Motor neuron (in vitro differentiated cells): ENCODE data around the gene ARHGAP26. TPM values are rescaled to one million over a fixed set of nuclear protein-coding genes. Genes with fewer than 3 reads are reported as not detected.

Experiments used
- ATAC-seq, 8 experiments: fragments of 200-7000 bp; cut with Tn5 transposase; replicated peaks in 6 of 8; 2 replicates each; pipeline ENCODE4 v1.8.0; 2021; ENCODE audit warnings: mild to moderate bottlenecking in 8 of 8, moderate library complexity in 8 of 8
- H3K27ac ChIP-seq, 2 donors: fragments of 250-450 bp; sonication (Bioruptor Pico); 2 replicates each; pipeline ENCODE4 v1.9.0; 2021; ENCODE audit warnings: antibody characterized with exemption in 2 of 2, mild to moderate bottlenecking in 2 of 2, moderate library complexity in 1 of 2
- H3K4me1 ChIP-seq, 2 donors: fragments of 250-450 bp; sonication (Bioruptor Pico); replicated peaks in 1 of 2; 2 replicates each; pipeline ENCODE4 v1.6.1; 2021; ENCODE audit warnings: antibody characterized with exemption in 2 of 2, mild to moderate bottlenecking in 2 of 2, moderate library complexity in 1 of 2
- H3K4me3 ChIP-seq, 5 donors: fragments of 250-450 bp; sonication (Bioruptor Pico); 2 replicates each; pipeline ENCODE4 v1.9.0; 2021; ENCODE audit warnings: antibody characterized with exemption in 5 of 5, mild to moderate bottlenecking in 5 of 5, moderate library complexity in 4 of 5
- WGBS, 10 experiments: fragments of 450-650 bp; shearing (Covaris generic); methylation state at CpG; one replicate each; pipeline ENCODE4 v1.0.0; 2022; 5-methylcytosine and 5-hydroxymethylcytosine counted together
- in situ Hi-C, 9 experiments: fragments of 400-800 bp; cut with MboI; loops; one replicate each; pipeline ENCODE4 v1.15.0; 2021; ENCODE audit warnings: low sequenced_read_pairs in 9 of 9, low pct_unique_long_range_greater_than_20kb in 2 of 9; ENCODE audit not compliant: unreplicated experiment in 9 of 9
- total RNA-seq, 8 experiments: library from RNA; unstranded; fragments of 300-600 nt; gene quantifications; 2 replicates each; pipeline versions ENCODE4 v1.2.3 to v1.2.4, GENCODE V29; 2022

The ARHGAP26 gene, protein sequence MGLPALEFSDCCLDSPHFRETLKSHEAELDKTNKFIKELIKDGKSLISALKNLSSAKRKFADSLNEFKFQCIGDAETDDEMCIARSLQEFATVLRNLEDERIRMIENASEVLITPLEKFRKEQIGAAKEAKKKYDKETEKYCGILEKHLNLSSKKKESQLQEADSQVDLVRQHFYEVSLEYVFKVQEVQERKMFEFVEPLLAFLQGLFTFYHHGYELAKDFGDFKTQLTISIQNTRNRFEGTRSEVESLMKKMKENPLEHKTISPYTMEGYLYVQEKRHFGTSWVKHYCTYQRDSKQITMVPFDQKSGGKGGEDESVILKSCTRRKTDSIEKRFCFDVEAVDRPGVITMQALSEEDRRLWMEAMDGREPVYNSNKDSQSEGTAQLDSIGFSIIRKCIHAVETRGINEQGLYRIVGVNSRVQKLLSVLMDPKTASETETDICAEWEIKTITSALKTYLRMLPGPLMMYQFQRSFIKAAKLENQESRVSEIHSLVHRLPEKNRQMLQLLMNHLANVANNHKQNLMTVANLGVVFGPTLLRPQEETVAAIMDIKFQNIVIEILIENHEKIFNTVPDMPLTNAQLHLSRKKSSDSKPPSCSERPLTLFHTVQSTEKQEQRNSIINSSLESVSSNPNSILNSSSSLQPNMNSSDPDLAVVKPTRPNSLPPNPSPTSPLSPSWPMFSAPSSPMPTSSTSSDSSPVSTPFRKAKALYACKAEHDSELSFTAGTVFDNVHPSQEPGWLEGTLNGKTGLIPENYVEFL
- 10 to 100 TPM in 3 of 8 experiments, 1 to 10 TPM in 5; 1.3 to 14.2 (median 7.0) TPM for total RNA-seq

DNA sequence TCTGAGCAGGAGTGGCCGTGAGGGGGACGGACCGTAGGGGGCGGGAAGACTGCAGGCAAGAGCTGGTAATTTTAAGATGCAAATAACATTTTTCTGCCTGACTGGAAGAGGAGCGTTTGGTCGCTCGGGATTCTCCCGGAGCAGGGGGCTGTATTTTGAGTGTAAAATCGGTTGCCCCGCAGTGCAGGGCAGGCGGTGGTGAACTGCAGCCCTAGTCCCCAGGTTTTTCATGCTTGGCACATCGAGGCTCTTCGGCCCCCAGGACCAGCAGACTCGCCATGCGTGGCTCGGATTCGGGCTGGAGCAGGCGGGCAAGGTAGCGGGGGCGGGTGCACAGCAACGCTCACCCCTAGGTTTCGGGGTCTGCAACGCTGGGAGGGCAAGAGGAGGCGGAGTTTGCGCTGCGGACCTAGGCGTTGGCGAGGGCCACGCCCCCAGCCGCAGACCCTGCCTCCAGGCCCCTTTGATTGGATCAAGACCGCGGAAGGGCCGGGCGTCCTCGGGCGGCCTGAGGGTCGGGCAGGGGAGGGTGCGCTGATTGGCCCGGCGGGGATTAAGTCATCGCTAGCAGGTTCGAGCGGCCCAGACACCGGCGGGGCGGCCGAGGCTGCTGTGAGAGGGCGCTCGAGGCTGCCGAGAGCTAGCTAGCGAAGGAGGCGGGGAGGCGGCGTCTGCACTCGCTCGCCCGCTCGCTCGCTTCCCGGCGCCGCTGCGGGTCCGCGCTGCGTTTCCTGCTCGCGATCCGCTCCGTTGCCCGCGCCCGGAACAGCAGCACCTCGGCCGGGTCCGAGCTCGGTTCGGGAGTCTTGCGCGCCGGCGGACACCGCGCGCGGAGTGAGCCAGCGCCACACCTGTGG is at the start of gene ARHGAP26:
Gene ARHGAP26 (plus strand): TSS at position 585 of the 857 bp plus-strand sequence. CDS start 385 bp downstream, outside the sequence.
- in situ Hi-C loops, result loop anchor here in 1 of 9 experiments (10.0 kb wide), 1 partner anchor 95 kb away; no protein-coding TSS in a partner anchor
- peaks cover 8 to 14% of the 10 kb centered on the region in 2 donors for H3K4me1 ChIP-seq
- ATAC-seq, result peak; percentile 88 to 96 (median 94)
- 0 to 10% (median 0%) methylated on average over 1 to 8 of the region's 87 CpGs; no CpG with 5 or more reads in 6 of the 10 experiments for whole genome bisulfite sequencing, 10 experiments
- peak within 1 kb of the TSS; percentile 57 to 65 for H3K27ac ChIP-seq
- peak within 1 kb of the TSS; percentile 73 to 91 (median 81) for H3K4me3 ChIP-seq

DNA sequence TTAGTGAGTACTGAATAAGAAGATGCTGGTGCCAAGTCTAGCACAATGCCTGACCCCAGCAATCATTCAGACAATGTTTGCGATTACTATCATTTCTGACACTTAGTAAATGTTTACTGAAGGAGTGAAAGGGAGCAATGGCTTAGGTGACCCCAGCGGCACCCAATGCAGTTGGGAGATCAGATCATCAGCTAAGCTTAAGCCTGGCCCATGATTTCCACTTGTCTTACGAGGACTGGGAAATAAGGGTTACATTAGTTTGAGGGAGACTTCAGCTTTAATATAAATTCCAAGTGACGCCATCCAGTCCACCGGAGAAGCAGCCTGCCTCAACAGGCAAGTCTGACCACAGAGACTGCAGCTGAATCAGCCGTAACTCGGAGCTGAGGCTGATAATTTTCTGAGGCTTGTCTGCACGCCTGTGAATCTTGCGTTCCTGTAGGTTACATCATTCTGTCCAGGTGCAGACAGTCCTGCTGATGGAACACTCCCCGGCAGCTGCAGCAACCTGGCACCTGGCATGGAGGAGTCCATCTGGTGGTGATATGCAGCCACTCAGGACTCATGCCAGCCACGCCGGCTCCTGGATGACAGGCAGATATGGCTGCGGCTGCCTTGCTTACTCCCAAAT is 49.4 kb upstream of the ARHGAP26 start:
- WGBS, 10 experiments, result 52 to 100% (median 94%) methylated on average over 1 to 11 of the region's 13 CpGs; no CpG with 5 or more reads in 1 of the 10 experiments
- ATAC-seq, result peak in 1 of 8 experiments; percentile 10
- in situ Hi-C loops, result loop anchor here (10.0 to 25.0 kb wide), 3 partner anchors 154 to 167 kb away; no protein-coding TSS in a partner anchor

DNA sequence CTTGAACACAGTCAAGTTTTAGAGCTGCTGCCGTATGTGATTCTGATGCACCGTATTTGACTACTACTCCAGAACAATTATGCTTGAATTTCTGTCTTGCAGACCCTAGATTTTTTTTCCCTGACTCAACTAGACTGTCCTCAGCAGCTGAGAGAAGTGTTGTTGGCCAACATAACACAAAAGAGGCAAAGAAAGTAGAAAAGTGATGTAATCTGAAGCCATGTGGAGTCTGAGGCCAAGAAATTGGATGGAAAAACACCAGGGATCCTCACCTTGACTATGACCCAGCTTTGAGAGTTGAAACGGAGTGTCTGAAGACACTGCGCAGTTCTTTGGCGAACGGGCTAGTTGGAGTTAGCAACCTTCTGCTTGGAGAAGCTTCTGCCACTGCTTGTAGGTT is 48.0 kb upstream of the ARHGAP26 start:
- Histone ChIP-seq H3K4me1 (peaks cover 2 to 4% of the 10 kb centered on the region in 2 donors), H3K27ac (no peak overlapping the region), H3K4me3 (no peak overlapping the region)
- 80 to 100% (median 96%) methylated on average over 1 to 6 of the region's 6 CpGs; no CpG with 5 or more reads in 1 of the 10 experiments for WGBS, 10 experiments
- no peak for ATAC-seq
- in situ Hi-C loops, result loop anchor here (10.0 to 25.0 kb wide), 3 partner anchors 153 to 165 kb away; no protein-coding TSS in a partner anchor

More for the DNA sequence above, 49.4 kb upstream of the ARHGAP26 start:
- no peak overlapping the region for H3K4me3 ChIP-seq
- H3K4me1 ChIP-seq, result peaks cover 0 to 6% of the 10 kb centered on the region in 2 donors
- H3K27ac ChIP-seq, result no peak overlapping the region

DNA sequence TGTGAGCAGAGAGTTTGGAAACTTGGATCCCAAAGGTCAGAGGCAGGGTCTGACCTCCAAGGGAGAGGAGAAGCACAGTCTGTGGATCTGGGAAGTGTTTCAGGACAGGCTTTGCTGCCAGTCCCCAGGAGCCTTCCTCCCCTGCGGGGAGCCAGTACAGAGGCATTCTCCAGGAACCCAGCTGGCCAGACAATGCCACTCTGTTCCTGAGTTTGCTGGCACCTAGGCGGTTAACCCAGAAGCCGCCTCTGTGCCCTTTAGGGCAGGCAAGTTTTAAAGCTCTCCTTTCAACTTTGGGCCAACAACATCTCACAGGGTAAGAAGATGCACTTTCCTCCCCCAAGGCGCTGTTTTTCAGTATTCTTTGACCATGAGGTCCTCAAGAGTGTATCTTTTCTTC is 47.3 kb upstream of the ARHGAP26 start:
- Histone ChIP-seq H3K4me3 (no peak overlapping the region), H3K4me1 (peaks cover 0 to 4% of the 10 kb centered on the region in 2 donors), H3K27ac (no peak overlapping the region)
- in situ Hi-C loops, result loop anchor here (10.0 to 25.0 kb wide), 3 partner anchors 152 to 164 kb away; no protein-coding TSS in a partner anchor
- ATAC-seq, result no peak
- WGBS, 10 experiments, result 60 to 100% (median 97%) methylated on average over 1 to 3 of the region's 4 CpGs; no CpG with 5 or more reads in 2 of the 10 experiments

DNA sequence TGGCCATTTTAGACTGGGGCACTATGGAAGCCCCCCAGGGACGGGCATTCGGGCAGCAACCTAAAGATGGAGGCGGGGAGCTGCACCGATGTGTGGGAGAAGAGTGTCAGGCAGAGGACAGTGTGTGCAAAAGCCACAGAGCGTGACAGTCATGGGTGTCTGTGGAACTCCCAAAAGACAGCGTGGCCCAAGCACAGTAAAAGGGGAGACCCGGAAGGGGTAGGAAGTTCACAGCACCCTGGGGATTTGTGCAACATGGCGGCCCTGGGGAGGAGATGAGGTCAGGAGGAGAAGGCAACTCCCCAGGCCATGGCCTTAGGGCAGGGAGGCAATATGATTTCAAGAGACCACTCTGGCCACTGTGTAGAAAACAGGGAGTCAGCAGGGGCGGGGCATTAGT is 45.4 kb upstream of the ARHGAP26 start:
- H3K27ac ChIP-seq, result no peak overlapping the region
- in situ Hi-C loops, result loop anchor here (10.0 to 25.0 kb wide), 3 partner anchors 150 to 162 kb away; no protein-coding TSS in a partner anchor
- WGBS, 10 experiments, result 67 to 100% (median 89%) methylated on average over 1 to 9 of the region's 9 CpGs; no CpG with 5 or more reads in 4 of the 10 experiments
- peaks cover 0 to 4% of the 10 kb centered on the region in 2 donors for H3K4me1 ChIP-seq
- ATAC-seq, result no peak
- no peak overlapping the region for H3K4me3 ChIP-seq

DNA sequence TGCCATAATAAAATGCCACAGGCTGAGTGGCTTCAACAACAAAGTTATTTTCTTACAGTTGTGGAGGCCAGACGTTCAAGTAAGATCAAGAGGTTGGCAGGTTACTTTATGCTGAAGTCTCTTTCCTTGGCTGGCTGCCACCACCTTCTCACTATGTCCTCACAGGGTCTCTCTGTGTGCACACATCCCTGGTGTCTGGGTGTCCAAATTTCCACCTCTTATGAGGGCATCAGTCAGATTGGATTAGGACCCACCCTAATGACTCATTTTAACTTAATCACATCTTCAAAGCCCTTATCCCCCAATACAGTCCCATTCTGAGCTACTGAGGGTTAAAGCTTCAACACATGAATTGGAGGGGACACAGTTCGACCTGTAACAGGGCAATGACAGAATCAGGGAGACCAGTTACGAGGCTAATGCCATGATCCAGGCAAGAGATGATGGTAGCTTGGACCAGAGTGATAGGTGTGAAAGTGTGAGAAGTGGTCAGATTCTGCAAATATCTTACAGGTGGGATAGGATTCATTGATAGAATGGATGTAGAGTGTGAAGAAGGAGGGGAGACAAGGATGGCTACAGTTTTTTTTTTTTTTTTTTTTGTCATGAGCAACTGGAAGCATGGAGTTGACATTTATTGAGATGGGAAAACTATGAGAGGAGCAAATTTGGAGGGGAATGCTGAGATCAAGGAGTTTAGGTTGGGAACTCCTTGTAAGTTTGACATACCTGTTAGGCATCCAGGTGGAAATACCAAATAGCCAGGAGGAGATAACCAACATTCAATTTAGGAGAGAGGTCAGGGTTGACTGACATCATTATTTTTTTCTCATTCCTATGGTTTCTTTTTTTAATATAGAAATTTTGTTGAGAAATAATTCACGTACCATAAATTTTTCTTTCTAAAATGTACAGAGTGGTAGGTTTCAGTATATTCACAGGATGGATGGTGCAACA is 44.7 kb upstream of the ARHGAP26 start:
- WGBS, 10 experiments, result 49 to 100% (median 82%) methylated on average over 1 to 4 of the region's 4 CpGs
- in situ Hi-C loops, result loop anchor here in 3 of 9 experiments (10.0 kb wide), 2 partner anchors 149 to 159 kb away; no protein-coding TSS in a partner anchor
- no peak for ATAC-seq
- peaks cover 0 to 4% of the 10 kb centered on the region in 2 donors for H3K4me1 ChIP-seq
- H3K4me3 ChIP-seq, result no peak overlapping the region
- no peak overlapping the region for H3K27ac ChIP-seq

DNA sequence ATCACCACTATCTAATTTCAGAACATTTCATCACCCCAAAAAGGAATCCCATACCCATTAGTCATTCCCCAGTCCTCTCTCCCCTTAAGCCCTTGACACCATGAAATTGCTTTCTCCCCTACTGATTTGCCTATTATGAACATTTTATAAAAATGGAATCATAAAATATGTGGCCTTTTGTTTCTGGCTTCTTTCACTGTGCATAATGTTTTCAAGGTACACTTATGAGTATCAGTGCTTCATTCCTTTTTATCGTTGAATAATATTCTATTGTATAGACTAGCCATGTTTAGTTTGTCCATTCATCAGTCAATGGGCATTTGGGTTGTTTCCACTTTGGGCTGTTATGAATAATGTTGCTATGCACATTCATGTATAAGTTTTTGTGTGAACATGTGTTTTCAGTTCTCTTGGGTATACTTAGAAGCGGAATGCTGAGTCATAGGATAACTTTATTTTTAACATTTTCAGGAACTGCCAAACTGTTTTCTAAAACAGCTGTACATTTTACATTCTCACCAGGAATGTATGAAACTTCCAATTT is 43.9 kb upstream of the ARHGAP26 start:
- ATAC-seq, result peak in 6 of 8 experiments; percentile 52 to 96 (median 79)
- 0 to 100% (median 94%) methylated on average over 1 to 2 of the region's 2 CpGs for WGBS, 10 experiments
- H3K4me1 ChIP-seq, result peaks cover 0 to 4% of the 10 kb centered on the region in 2 donors
- no peak overlapping the region for H3K27ac ChIP-seq
- in situ Hi-C loops, result loop anchor here in 3 of 9 experiments (10.0 kb wide), 2 partner anchors 149 to 159 kb away; no protein-coding TSS in a partner anchor
- H3K4me3 ChIP-seq, result no peak overlapping the region

DNA sequence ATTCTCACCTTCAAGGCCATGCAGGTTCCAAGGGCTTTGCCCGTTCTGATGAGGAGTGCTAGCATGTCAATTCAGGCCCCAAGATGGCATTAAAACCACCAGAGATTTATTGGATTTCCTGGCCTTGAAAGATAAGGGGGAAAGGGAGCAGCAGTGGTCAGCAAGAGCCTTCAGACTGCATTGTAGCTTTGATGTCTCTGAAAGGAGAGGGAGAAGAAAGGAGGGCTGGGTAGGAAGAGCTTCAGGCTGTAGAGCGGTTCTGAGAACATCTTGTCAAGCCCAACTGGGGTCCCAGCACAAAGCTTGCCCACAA is 42.5 kb upstream of the ARHGAP26 start:
- WGBS, 10 experiments, result 60 to 100% (median 79%) methylated on average over 1 to 2 of the region's 2 CpGs; no CpG with 5 or more reads in 1 of the 10 experiments
- no peak overlapping the region for H3K27ac ChIP-seq
- in situ Hi-C loops, result loop anchor here in 3 of 9 experiments (10.0 kb wide), 2 partner anchors 147 to 157 kb away; no protein-coding TSS in a partner anchor
- H3K4me3 ChIP-seq, result no peak overlapping the region
- no peak for ATAC-seq
- H3K4me1 ChIP-seq, result peaks cover 0 to 4% of the 10 kb centered on the region in 2 donors

DNA sequence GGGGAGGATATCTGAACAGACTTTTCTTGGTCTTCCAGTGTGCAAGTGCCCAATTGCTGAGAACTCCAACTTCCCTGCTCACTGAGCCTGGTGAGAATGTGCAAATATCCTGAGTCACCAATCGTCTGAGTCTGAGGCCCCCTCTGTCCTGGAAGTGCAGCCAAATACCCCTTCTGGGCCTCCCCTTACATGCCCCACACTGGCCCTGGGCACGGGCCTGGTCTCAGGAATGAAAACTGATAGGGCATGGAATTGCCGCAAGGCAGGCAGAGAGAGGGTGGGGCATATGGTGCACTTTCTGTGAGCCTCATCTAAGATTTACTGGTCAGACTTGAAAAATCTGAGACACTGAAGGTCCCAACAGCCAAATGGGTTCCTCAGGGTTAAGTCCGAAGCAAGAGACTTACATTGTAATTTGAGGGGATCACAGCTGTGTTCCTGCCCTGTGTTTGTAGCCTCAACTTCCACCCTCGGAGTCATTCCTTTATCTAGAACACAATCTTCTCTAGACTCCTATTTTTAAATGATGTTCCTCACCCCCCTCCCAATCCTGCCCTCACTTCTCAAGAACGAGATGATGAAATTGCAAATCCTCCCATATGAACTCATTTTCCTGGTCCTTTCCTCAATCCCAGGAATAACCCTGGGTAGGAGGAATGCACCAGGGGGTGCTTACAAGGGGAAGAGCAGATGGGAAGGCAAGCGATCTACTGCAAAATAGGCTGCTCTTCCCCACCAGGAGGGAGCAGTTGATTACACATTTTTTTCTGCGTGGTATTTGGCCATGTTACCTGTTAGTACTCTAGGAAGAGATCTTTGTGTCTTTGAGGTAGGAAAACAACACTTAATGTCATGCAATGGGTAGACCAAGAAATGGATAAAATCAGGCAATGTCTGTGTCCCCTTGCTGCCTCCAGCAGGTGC is 34.6 kb upstream of the ARHGAP26 start:
- H3K4me3 ChIP-seq, result no peak overlapping the region
- H3K27ac ChIP-seq, result no peak overlapping the region
- peak in 1 of 8 experiments; percentile 42 for ATAC-seq
- WGBS, 10 experiments, result 44 to 100% (median 77%) methylated on average over 1 to 7 of the region's 8 CpGs
- in situ Hi-C loops, result no loop called here
- no peaks in the 10 kb centered on the region for H3K4me1 ChIP-seq

DNA sequence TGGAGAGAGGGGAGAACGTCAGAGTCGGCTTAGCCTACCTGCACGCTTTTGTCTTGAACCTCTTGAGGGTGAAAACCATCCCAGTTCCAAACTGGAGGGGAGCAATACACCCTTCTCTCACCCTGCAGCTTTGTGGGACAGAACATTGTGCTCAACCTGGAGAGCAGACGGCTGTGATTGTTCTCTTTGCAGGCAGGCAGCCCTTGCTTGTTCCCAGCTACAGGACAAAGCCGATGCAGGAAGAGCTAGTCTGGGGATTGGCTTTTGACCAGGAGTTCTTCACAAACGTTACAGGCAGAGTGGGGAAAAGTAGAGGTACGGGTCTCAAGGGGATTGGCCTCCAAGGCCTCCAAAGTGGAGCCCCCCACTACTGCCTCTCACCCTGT is 33.9 kb upstream of the ARHGAP26 start:
- ATAC-seq, result no peak
- 40 to 96% (median 66%) methylated on average over 1 to 6 of the region's 7 CpGs; no CpG with 5 or more reads in 4 of the 10 experiments for WGBS, 10 experiments
- Histone ChIP-seq H3K27ac (no peak overlapping the region), H3K4me1 (no peaks in the 10 kb centered on the region), H3K4me3 (no peak overlapping the region)
- in situ Hi-C loops, result no loop called here
